ENCODE results near the gene MUC4. TPM values are rescaled to one million over a fixed set of nuclear protein-coding genes. Genes with fewer than 3 reads are reported as not detected.

MUC4 gene
- total and polyA plus RNA-seq, 9 donors = 0.02 to 0.99 (median 0.31) TPM; not detected in 2

DNA sequence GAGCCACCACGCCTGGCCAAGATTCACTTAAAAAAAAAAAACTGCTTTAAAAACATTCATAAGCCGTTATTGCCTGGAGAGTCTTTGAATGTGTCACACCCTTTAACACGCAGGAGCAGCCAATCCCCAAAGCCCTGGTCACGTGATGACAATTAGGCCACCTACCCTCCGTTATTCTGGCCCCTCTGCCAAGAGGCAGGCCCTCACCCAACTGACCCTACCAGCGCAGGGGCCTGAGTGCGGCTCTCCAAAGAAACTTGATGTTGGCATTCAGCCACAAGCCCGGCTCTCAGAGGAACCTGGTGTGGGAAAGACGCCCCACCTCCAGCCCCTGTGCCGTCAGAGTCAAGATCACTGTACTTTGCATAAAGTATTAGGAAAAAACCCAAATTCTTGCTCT is 11.6 kb upstream of the MUC4 start:
- Histone ChIP-seq H3K4me3 (no peak overlapping the region), H3K9me3 (no peaks in the 10 kb centered on the region), H3K27ac (no peak overlapping the region), H3K36me3 (no peaks in the 10 kb centered on the region), H3K4me1 (ENCODE audit: insufficient read depth) (no peaks in the 10 kb centered on the region), H3K27me3 (no peaks in the 10 kb centered on the region)
- WGBS, 3 donors = 14 to 22% (median 21%) methylated on average over 10 of the region's 10 CpGs
- DNase-seq = no peak
- intact Hi-C loops (cut with DNase I) = no loop called here
- TF ChIP-seq EP300 (IDR thresholded peaks at IDR 0.05) (no peak), POLR2A (IDR thresholded peaks at IDR 0.05) (no peak)
- TF ChIP-seq, protein P1, sequence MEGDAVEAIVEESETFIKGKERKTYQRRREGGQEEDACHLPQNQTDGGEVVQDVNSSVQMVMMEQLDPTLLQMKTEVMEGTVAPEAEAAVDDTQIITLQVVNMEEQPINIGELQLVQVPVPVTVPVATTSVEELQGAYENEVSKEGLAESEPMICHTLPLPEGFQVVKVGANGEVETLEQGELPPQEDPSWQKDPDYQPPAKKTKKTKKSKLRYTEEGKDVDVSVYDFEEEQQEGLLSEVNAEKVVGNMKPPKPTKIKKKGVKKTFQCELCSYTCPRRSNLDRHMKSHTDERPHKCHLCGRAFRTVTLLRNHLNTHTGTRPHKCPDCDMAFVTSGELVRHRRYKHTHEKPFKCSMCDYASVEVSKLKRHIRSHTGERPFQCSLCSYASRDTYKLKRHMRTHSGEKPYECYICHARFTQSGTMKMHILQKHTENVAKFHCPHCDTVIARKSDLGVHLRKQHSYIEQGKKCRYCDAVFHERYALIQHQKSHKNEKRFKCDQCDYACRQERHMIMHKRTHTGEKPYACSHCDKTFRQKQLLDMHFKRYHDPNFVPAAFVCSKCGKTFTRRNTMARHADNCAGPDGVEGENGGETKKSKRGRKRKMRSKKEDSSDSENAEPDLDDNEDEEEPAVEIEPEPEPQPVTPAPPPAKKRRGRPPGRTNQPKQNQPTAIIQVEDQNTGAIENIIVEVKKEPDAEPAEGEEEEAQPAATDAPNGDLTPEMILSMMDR (IDR thresholded peaks at IDR 0.05) = no peak

DNA sequence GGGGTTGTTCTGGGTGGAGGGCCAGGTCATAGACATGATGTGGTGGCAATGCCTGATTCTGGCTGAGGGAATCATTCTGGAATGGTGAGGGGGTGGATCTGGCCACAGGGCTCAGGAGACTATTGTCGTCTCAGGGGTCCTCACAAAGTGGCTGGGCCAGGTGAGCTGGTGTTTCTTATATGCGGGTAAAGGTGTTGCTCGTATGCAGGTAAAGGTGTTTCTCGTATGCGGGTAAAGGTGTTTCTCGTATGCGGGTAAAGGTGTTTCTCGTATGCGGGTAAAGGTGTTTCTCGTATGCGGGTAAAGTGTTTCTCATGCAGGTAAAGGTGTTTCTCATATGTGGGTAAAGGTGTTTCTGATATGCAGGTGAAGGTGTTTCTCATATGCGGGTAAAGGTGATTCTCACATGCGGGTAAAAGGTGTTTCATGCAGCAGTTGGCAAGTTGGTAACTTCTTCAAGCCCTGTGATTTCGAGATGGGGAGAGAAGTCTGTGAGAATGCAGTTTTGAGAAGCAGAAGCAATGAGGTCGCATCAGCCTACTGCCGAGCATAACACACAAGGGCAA is 10.5 kb upstream of the MUC4 start:
- no peaks in the 10 kb centered on the region for H3K27me3 ChIP-seq
- no peak overlapping the region for H3K4me3 ChIP-seq
- H3K27ac ChIP-seq = no peak overlapping the region
- TF ChIP-seq, protein P1 (IDR thresholded peaks at IDR 0.05) = no peak
- TF ChIP-seq POLR2A (IDR thresholded peaks at IDR 0.05) (no peak), EP300 (IDR thresholded peaks at IDR 0.05) (no peak)
- 88% methylated on average over 16 of the region's 16 CpGs for WGBS, 3 donors
- H3K9me3 ChIP-seq = no peaks in the 10 kb centered on the region
- no peaks in the 10 kb centered on the region for H3K4me1 ChIP-seq (ENCODE audit: insufficient read depth)
- intact Hi-C loops (cut with DNase I) = no loop called here
- no peak for DNase-seq
- H3K36me3 ChIP-seq = no peaks in the 10 kb centered on the region

DNA sequence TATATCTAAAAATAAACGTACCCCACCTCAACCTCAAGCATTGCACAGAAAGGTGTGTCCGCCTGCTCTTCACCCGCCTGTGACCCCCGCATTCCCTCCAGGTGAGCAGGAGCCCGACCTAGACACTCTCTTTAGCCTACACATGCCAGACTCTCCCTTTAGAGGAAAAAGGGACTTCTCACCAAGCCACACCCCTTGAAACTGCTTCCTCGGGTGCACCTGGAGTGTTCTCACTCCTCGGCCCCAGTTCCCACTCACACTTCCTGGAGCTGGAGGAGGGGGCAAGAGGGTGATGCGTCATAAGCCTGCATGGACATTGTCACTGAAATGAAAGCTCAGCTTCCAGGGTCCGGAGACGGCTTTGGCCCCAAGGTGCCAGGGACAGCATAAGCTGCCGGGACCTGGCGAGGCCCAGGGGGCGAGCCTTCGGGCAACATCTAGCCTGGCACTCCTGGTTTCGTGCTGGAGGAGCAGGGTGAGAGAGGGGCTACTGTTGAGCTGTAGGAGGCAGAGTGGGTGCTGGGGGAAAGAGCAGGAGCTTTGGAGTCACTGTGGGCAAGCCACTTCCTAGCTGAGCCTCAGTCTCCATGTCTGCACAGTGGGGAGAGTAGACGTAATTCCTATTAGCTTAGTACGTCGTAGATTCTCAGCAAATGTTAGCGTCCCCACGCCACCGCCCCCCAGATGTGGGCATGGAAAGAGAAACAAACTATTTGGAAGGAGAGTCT is 9.8 kb upstream of the MUC4 start:
- Histone ChIP-seq H3K4me3 (no peak overlapping the region), H3K36me3 (no peaks in the 10 kb centered on the region), H3K27me3 (no peaks in the 10 kb centered on the region), H3K9me3 (no peaks in the 10 kb centered on the region), H3K27ac (no peak overlapping the region), H3K4me1 (ENCODE audit: insufficient read depth) (no peaks in the 10 kb centered on the region)
- TF ChIP-seq, protein P1 (IDR thresholded peaks at IDR 0.05) = no peak
- TF ChIP-seq POLR2A (IDR thresholded peaks at IDR 0.05) (no peak), EP300 (IDR thresholded peaks at IDR 0.05) (no peak)
- intact Hi-C loops (cut with DNase I) = no loop called here
- 77 to 81% (median 80%) methylated on average over 21 of the region's 21 CpGs for WGBS, 3 donors
- no peak for DNase-seq

DNA sequence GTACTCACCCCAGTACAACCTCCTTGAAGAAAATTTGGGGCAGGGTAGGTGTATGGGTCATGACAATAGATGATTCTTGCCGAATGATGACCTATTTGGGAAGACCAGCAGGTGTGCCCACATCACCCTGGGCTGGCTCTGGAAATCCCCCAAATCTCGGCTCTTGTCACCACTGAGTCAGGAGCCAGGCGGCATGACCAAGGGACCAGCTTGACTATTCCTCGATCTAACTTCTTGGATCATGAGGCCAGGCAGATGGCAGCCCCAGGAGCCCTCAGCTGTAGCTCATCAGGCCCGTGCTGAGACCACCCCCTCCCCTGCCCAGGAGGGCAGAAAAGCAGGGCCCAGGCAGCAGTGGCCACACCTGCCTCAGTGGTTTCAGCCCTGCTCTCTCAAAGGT is 9.2 kb upstream of the MUC4 start:
- intact Hi-C loops (cut with DNase I) = no loop called here
- no peak for DNase-seq
- TF ChIP-seq EP300 (IDR thresholded peaks at IDR 0.05) = no peak
- TF ChIP-seq, protein P1 (IDR thresholded peaks at IDR 0.05) = no peak
- no peak for TF ChIP-seq POLR2A (IDR thresholded peaks at IDR 0.05)
- no peaks in the 10 kb centered on the region for H3K4me1 ChIP-seq (ENCODE audit: insufficient read depth)
- H3K36me3 ChIP-seq = no peaks in the 10 kb centered on the region
- 81 to 85% (median 85%) methylated on average over 5 of the region's 5 CpGs for WGBS, 3 donors
- H3K27ac ChIP-seq = no peak overlapping the region
- no peaks in the 10 kb centered on the region for H3K9me3 ChIP-seq
- H3K27me3 ChIP-seq = no peaks in the 10 kb centered on the region
- H3K4me3 ChIP-seq = no peak overlapping the region
